ENCODE data around the gene GNPAT. TPM values are rescaled to one million over a fixed set of nuclear protein-coding genes. Genes with fewer than 3 reads are reported as not detected.
"Not testable (repeated sequence)": the region's sequence is repeated elsewhere in the genome, so short reads cannot be mapped to it uniquely, and the experiment has no call there.

The GNPAT gene
- total RNA-seq, 1 experiment from 2014 or later = 73.7 TPM

- ChIA-PET CTCF (interaction anchor here (0.6 kb wide), 1 partner anchor 290 kb away, joined by 5 read pairs; no protein-coding TSS in a partner anchor), POLR2A (ENCODE audit: low non-redundant PET) (no interaction called here)
- no peaks in the 10 kb centered on the region for H3K9me3 ChIP-seq (ENCODE audit: low read depth, low read length, poor library complexity, severe bottlenecking)
- no TSS peak for BruUV-seq (replicated peaks)
- intact Hi-C loops (cut with micrococcal nuclease; ENCODE audit: unreplicated experiment) = no loop called here
- H3K27ac ChIP-seq (ENCODE audit: low read depth, low read length, poor library complexity, severe bottlenecking) = no peak overlapping the region
- no peaks in the 10 kb centered on the region for H3K36me3 ChIP-seq (ENCODE audit: insufficient read depth, low read length, poor library complexity, severe bottlenecking)
- TF ChIP-seq CTCF (conservative IDR thresholded peaks at IDR 0.05; ENCODE audit: low read depth, low read length) (no peak), EZH2 (IDR thresholded peaks at IDR 0.05; ENCODE audit: borderline replicate concordance, low read depth, low read length, poor library complexity, severe bottlenecking) (no peak)
- H3K27me3 ChIP-seq (replicated peaks; ENCODE audit: insufficient read depth, low read depth, low read length, poor library complexity) = no peaks in the 10 kb centered on the region
- no peak for DNase-seq (ENCODE audit: low spot score)
- no peak overlapping the region for H3K4me3 ChIP-seq (ENCODE audit: low read depth, low read length, poor library complexity, severe bottlenecking)
- no peaks in the 10 kb centered on the region for H3K4me1 ChIP-seq (ENCODE audit: insufficient read depth, low read length, poor library complexity, severe bottlenecking)
Measured at GRCh38 chr1:231209531-231209930, 31.5 kb upstream of the GNPAT start.

- Histone ChIP-seq H3K36me3 (ENCODE audit: insufficient read depth, low read length, poor library complexity, severe bottlenecking) (no peaks in the 10 kb centered on the region), H3K27ac (ENCODE audit: low read depth, low read length, poor library complexity, severe bottlenecking) (no peak overlapping the region), H3K9me3 (ENCODE audit: low read depth, low read length, poor library complexity, severe bottlenecking) (no peaks in the 10 kb centered on the region), H3K4me3 (ENCODE audit: low read depth, low read length, poor library complexity, severe bottlenecking) (no peak overlapping the region), H3K27me3 (replicated peaks; ENCODE audit: insufficient read depth, low read depth, low read length, poor library complexity) (no peaks in the 10 kb centered on the region), H3K4me1 (ENCODE audit: insufficient read depth, low read length, poor library complexity, severe bottlenecking) (no peaks in the 10 kb centered on the region)
- POLR2A ChIA-PET (ENCODE audit: low non-redundant PET) = no interaction called here
- TF ChIP-seq EZH2 (IDR thresholded peaks at IDR 0.05; ENCODE audit: borderline replicate concordance, low read depth, low read length, poor library complexity, severe bottlenecking) (no peak), CTCF (conservative IDR thresholded peaks at IDR 0.05; ENCODE audit: low read depth, low read length) (no peak)
- no TSS peak for BruUV-seq (replicated peaks)
- no peak for DNase-seq (ENCODE audit: low spot score)
- intact Hi-C loops (cut with micrococcal nuclease; ENCODE audit: unreplicated experiment) = loop anchor here (2.0 kb wide), 1 partner anchor 567 kb away; the partner anchor contains the start of gene COG2
- CTCF ChIA-PET = interaction anchor here (1.7 kb wide), 1 partner anchor 412 kb away, joined by 6 read pairs; no protein-coding TSS in a partner anchor
Measured at GRCh38 chr1:231210126-231210525, 30.9 kb upstream of the GNPAT start.

GRCh38 chr1:231211005-231211857 is 29.8 kb upstream of the GNPAT start:
- peak; percentile 85 for DNase-seq (ENCODE audit: low spot score)
- Histone ChIP-seq H3K9me3 (ENCODE audit: low read depth, low read length, poor library complexity, severe bottlenecking) (no peaks in the 10 kb centered on the region), H3K4me3 (ENCODE audit: low read depth, low read length, poor library complexity, severe bottlenecking) (peak overlapping the region; percentile 49), H3K27me3 (replicated peaks; ENCODE audit: insufficient read depth, low read depth, low read length, poor library complexity) (no peaks in the 10 kb centered on the region), H3K4me1 (ENCODE audit: insufficient read depth, low read length, poor library complexity, severe bottlenecking) (no peaks in the 10 kb centered on the region), H3K27ac (ENCODE audit: low read depth, low read length, poor library complexity, severe bottlenecking) (peak overlapping the region; percentile 52), H3K36me3 (ENCODE audit: insufficient read depth, low read length, poor library complexity, severe bottlenecking) (no peaks in the 10 kb centered on the region)
- ChIA-PET POLR2A (ENCODE audit: low non-redundant PET) (no interaction called here), CTCF (interaction anchor here (0.7 to 1.7 kb wide), 3 partner anchors 170 to 413 kb away, joined by 3 to 6 read pairs (median 3); no protein-coding TSS in a partner anchor)
- no TSS peak for BruUV-seq (replicated peaks)
- intact Hi-C loops (cut with micrococcal nuclease; ENCODE audit: unreplicated experiment) = loop anchor here (1.0 to 2.0 kb wide), 3 partner anchors 294 to 568 kb away; partner anchors contain the start of gene COG2
- TF ChIP-seq EZH2 (IDR thresholded peaks at IDR 0.05; ENCODE audit: borderline replicate concordance, low read depth, low read length, poor library complexity, severe bottlenecking) (no peak), CTCF (conservative IDR thresholded peaks at IDR 0.05; ENCODE audit: low read depth, low read length) (peak; percentile 93)

- DNase-seq (ENCODE audit: low spot score); BruUV-seq (replicated peaks); CTCF ChIA-PET; H3K4me1 ChIP-seq (ENCODE audit: insufficient read depth, low read length, poor library complexity, severe bottlenecking); H3K27me3 ChIP-seq (replicated peaks; ENCODE audit: insufficient read depth, low read depth, low read length, poor library complexity); H3K36me3 ChIP-seq (ENCODE audit: insufficient read depth, low read length, poor library complexity, severe bottlenecking); intact Hi-C loops (cut with micrococcal nuclease; ENCODE audit: unreplicated experiment); H3K9me3 ChIP-seq (ENCODE audit: low read depth, low read length, poor library complexity, severe bottlenecking); H3K27ac ChIP-seq (ENCODE audit: low read depth, low read length, poor library complexity, severe bottlenecking); H3K4me3 ChIP-seq (ENCODE audit: low read depth, low read length, poor library complexity, severe bottlenecking); POLR2A ChIA-PET (ENCODE audit: low non-redundant PET): not testable (repeated sequence)
Measured at GRCh38 chr1:231212301-231212700, 28.7 kb upstream of the GNPAT start.
